ENCODE measurements around the gene DNAJA2. TPM values are rescaled to one million over a fixed set of nuclear protein-coding genes. Genes with fewer than 3 reads are reported as not detected.
A peak's percentile ranks its signal among the peaks of the same experiment; 100 is the strongest.
"Not testable (repeated sequence)": the region's sequence is repeated elsewhere in the genome, so short reads cannot be mapped to it uniquely, and the experiment has no call there.

Gene DNAJA2
- 90.0 TPM for total RNA-seq
- long read RNA-seq, transcript DNAJA2-201 (9 exons, 3,122 nt), result major isoform, 386 of 400 reads
- long read RNA-seq, partial matches to known transcripts, result 9 of 400 reads
- long read RNA-seq, other reads (novel, unspliced or antisense), result 4 of 400 reads

- DNase-seq (peak; percentile 96), ATAC-seq (ENCODE audit: poor library complexity) (peak; percentile 98)
- intact Hi-C loops (cut with DNase I), result no loop called here
Observed at GRCh38 chr16:46973207-46973995, at the start of gene DNAJA2. DNAJA2 (minus strand) TSS chr16:46973674; CDS start chr16:46973572, 102 bp downstream.

- intact Hi-C loops (cut with DNase I), result no loop called here
- DNase-seq (no peak), ATAC-seq (ENCODE audit: poor library complexity) (no peak)
Observed at GRCh38 chr16:47019568-47019967, 46.1 kb upstream of the DNAJA2 start.

- peak; percentile 44 for DNase-seq
- peak; percentile 75 for ATAC-seq (ENCODE audit: poor library complexity)
- intact Hi-C loops (cut with DNase I), result no loop called here
Observed at GRCh38 chr16:47018223-47018891, 44.9 kb upstream of the DNAJA2 start.

- intact Hi-C loops (cut with DNase I), result no loop called here
- DNase-seq (no peak), ATAC-seq (ENCODE audit: poor library complexity) (no peak)
Observed at GRCh38 chr16:47017636-47018035, 44.2 kb upstream of the DNAJA2 start.

GRCh38 chr16:47016700-47017133 is 43.2 kb upstream of the DNAJA2 start:
- DNase-seq (no peak), ATAC-seq (ENCODE audit: poor library complexity) (no peak)
- intact Hi-C loops (cut with DNase I), result no loop called here

GRCh38 chr16:47013910-47014309 is 40.4 kb upstream of the DNAJA2 start:
- intact Hi-C loops (cut with DNase I), result no loop called here
- no peak for DNase-seq

GRCh38 chr16:47013172-47013571 is 39.7 kb upstream of the DNAJA2 start:
- no peak for DNase-seq
- ATAC-seq (ENCODE audit: poor library complexity), result no peak
- intact Hi-C loops (cut with DNase I), result no loop called here

More at GRCh38 chr16:47013910-47014309, 40.4 kb upstream of the DNAJA2 start:
- ATAC-seq (ENCODE audit: poor library complexity), result no peak

- ATAC-seq (ENCODE audit: poor library complexity); DNase-seq; intact Hi-C loops (cut with DNase I): not testable (repeated sequence)
Observed at GRCh38 chr16:47010812-47011211, 37.3 kb upstream of the DNAJA2 start.

- DNase-seq (no peak), ATAC-seq (ENCODE audit: poor library complexity) (no peak)
- intact Hi-C loops (cut with DNase I), result no loop called here
Observed at GRCh38 chr16:47008612-47009011, 35.1 kb upstream of the DNAJA2 start.

- intact Hi-C loops (cut with DNase I), result no loop called here
- ATAC-seq (ENCODE audit: poor library complexity) (no peak), DNase-seq (no peak)
Observed at GRCh38 chr16:47008174-47008573, 34.7 kb upstream of the DNAJA2 start.

- DNase-seq, result no peak
- intact Hi-C loops (cut with DNase I), result no loop called here
- ATAC-seq (ENCODE audit: poor library complexity), result no peak
Observed at GRCh38 chr16:47004652-47005051, 31.2 kb upstream of the DNAJA2 start.

GRCh38 chr16:47000066-47000465 is 26.6 kb upstream of the DNAJA2 start:
- intact Hi-C loops (cut with DNase I); DNase-seq; ATAC-seq (ENCODE audit: poor library complexity): not testable (repeated sequence)

- DNase-seq (no peak), ATAC-seq (ENCODE audit: poor library complexity) (no peak)
- intact Hi-C loops (cut with DNase I), result no loop called here
Observed at GRCh38 chr16:46997844-46998243, 24.4 kb upstream of the DNAJA2 start.

GRCh38 chr16:46996952-46997458 is 23.5 kb upstream of the DNAJA2 start:
- intact Hi-C loops (cut with DNase I), result no loop called here
- DNase-seq, result no peak
- no peak for ATAC-seq (ENCODE audit: poor library complexity)

- intact Hi-C loops (cut with DNase I), result no loop called here
- DNase-seq (no peak), ATAC-seq (ENCODE audit: poor library complexity) (no peak)
Observed at GRCh38 chr16:46996391-46996790, 22.9 kb upstream of the DNAJA2 start.

GRCh38 chr16:46991729-46992704 is 18.5 kb upstream of the DNAJA2 start:
- ATAC-seq (ENCODE audit: poor library complexity) (no peak), DNase-seq (no peak)
- intact Hi-C loops (cut with DNase I), result no loop called here

- intact Hi-C loops (cut with DNase I), result no loop called here
- no peak for DNase-seq
- ATAC-seq (ENCODE audit: poor library complexity), result no peak
Observed at GRCh38 chr16:46986896-46987295, 13.4 kb upstream of the DNAJA2 start.

GRCh38 chr16:46986438-46986837 is 13.0 kb upstream of the DNAJA2 start:
- DNase-seq (no peak), ATAC-seq (ENCODE audit: poor library complexity) (no peak)
- intact Hi-C loops (cut with DNase I), result no loop called here

- intact Hi-C loops (cut with DNase I), result no loop called here
- ATAC-seq (ENCODE audit: poor library complexity), result no peak
- DNase-seq, result no peak
Observed at GRCh38 chr16:46982335-46982734, 8.9 kb upstream of the DNAJA2 start.
